H9 (cell line): ENCODE results near the gene CEP63. TPM values are rescaled to one million over a fixed set of nuclear protein-coding genes. Genes with fewer than 3 reads are reported as not detected.

ENCODE experiments used
- DNase-seq: peaks from one replicate; pipeline ENCODE4 v3.0.0-alpha.2; 2017
- H2AFZ ChIP-seq: one replicate; pipeline ENCODE4 v1.6.1; 2013; ENCODE audit warnings: mild to moderate bottlenecking, low read length, control low read depth, moderate library complexity
- H2AK5ac ChIP-seq: 2 replicates; pipeline ENCODE4 v1.6.1; 2013; ENCODE audit warnings: low read length, control low read depth, mixed read lengths; ENCODE audit not compliant: insufficient read length
- H2BK120ac ChIP-seq: one replicate; pipeline ENCODE4 v1.6.1; 2013; ENCODE audit warnings: low read depth, mild to moderate bottlenecking, low read length, control low read depth, inconsistent platforms; ENCODE audit not compliant: poor library complexity, severe bottlenecking
- H2BK12ac ChIP-seq: 2 replicates; pipeline ENCODE4 v1.6.1; 2013; ENCODE audit warnings: low read length, control low read depth, mixed read lengths, low read depth; ENCODE audit not compliant: insufficient read length
- H2BK15ac ChIP-seq: 2 replicates; pipeline ENCODE4 v1.6.1; 2013; ENCODE audit warnings: low read depth, low read length, control low read depth
- H2BK20ac ChIP-seq: one replicate; pipeline ENCODE4 v1.6.1; 2013; ENCODE audit warnings: low read depth, mild to moderate bottlenecking, low read length, control low read depth, inconsistent platforms; ENCODE audit not compliant: poor library complexity, severe bottlenecking
- H2BK5ac ChIP-seq: 2 replicates; pipeline ENCODE4 v1.6.1; 2013; ENCODE audit warnings: low read length, control low read depth, mixed read lengths; ENCODE audit not compliant: insufficient read length
- H3K14ac ChIP-seq: 2 replicates; pipeline ENCODE4 v1.6.1; 2013; ENCODE audit warnings: low read length, control low read depth; ENCODE audit not compliant: insufficient read depth
- H3K18ac ChIP-seq: 2 replicates; pipeline ENCODE4 v1.6.1; 2013; ENCODE audit warnings: low read depth, mild to moderate bottlenecking, mixed read lengths, low read length, control low read depth; ENCODE audit not compliant: insufficient read length
- H3K23ac ChIP-seq: 2 replicates; pipeline ENCODE4 v1.6.1; 2013; ENCODE audit warnings: low read length, control low read depth, mixed read lengths, low read depth; ENCODE audit not compliant: insufficient read length
- H3K23me2 ChIP-seq: 2 replicates; pipeline ENCODE4 v1.6.1; 2013; ENCODE audit warnings: low read depth, mild to moderate bottlenecking, mixed read lengths, low read length, control low read depth; ENCODE audit not compliant: insufficient read length, poor library complexity, severe bottlenecking
- H3K27ac ChIP-seq: 2 replicates; pipeline ENCODE4 v1.5.1; 2013; ENCODE audit warnings: low read length, control low read depth, mixed read lengths, low read depth; ENCODE audit not compliant: insufficient read length
- H3K27me3 ChIP-seq: 2 replicates; pipeline ENCODE4 v1.6.1; 2013; ENCODE audit warnings: low read length, control low read depth, inconsistent platforms; ENCODE audit not compliant: insufficient read depth
- H3K4ac ChIP-seq: 2 replicates; pipeline ENCODE4 v1.6.1; 2013; ENCODE audit warnings: low read depth, mild to moderate bottlenecking, control low read depth, inconsistent platforms, low read length, moderate library complexity
- H3K4me1 ChIP-seq: 2 replicates; pipeline ENCODE4 v1.6.1; 2013; ENCODE audit warnings: low read length, control low read depth, inconsistent platforms; ENCODE audit not compliant: insufficient read depth
- H3K4me2 ChIP-seq: 2 replicates; pipeline ENCODE4 v1.6.1; 2013; ENCODE audit warnings: low read length, control low read depth, mixed read lengths; ENCODE audit not compliant: insufficient read length, insufficient read depth
- H3K56ac ChIP-seq: 2 replicates; pipeline ENCODE4 v1.6.1; 2013; ENCODE audit warnings: low read depth, mild to moderate bottlenecking, mixed read lengths, low read length, control low read depth; ENCODE audit not compliant: insufficient read length
- H3K79me1 ChIP-seq: 2 replicates; pipeline ENCODE4 v1.6.1; 2013; ENCODE audit warnings: low read depth, mild to moderate bottlenecking, moderate library complexity, low read length, control low read depth, inconsistent platforms; ENCODE audit not compliant: insufficient read depth, poor library complexity, severe bottlenecking
- H3K79me2 ChIP-seq: 2 replicates; pipeline ENCODE4 v1.6.1; 2013; ENCODE audit warnings: low read length, control low read depth, inconsistent platforms; ENCODE audit not compliant: insufficient read depth
- H3K9ac ChIP-seq: 2 replicates; pipeline ENCODE4 v1.6.1; 2013; ENCODE audit warnings: low read length, control low read depth, mixed read lengths; ENCODE audit not compliant: insufficient read length; ENCODE audit errors: extremely low read depth
- H3K9me3 ChIP-seq: one replicate; pipeline ENCODE4 v1.6.1; 2013; ENCODE audit warnings: low read depth, low read length, inconsistent platforms; ENCODE audit not compliant: control insufficient read depth
- H3T11ph ChIP-seq: one replicate; pipeline ENCODE4 v1.6.1; 2013; ENCODE audit warnings: mild to moderate bottlenecking, low read length, control low read depth, inconsistent platforms
- H4K20me1 ChIP-seq: one replicate; pipeline ENCODE4 v1.6.1; 2013; ENCODE audit not compliant: control insufficient read depth, insufficient read length, insufficient read depth
- H4K5ac ChIP-seq: 2 replicates; pipeline ENCODE4 v1.6.1; 2013; ENCODE audit warnings: low read depth, mild to moderate bottlenecking, mixed read lengths, low read length, control low read depth; ENCODE audit not compliant: insufficient read length
- H4K8ac ChIP-seq: replicated peaks from 2 replicates; pipeline ENCODE4 v1.6.1; 2013; ENCODE audit warnings: low read length, control low read depth, mixed read lengths, low read depth; ENCODE audit not compliant: insufficient read length
- H4K91ac ChIP-seq: 2 replicates; pipeline ENCODE4 v1.6.1; 2013; ENCODE audit warnings: low read depth, mild to moderate bottlenecking, moderate library complexity, mixed read lengths, low read length, control low read depth; ENCODE audit not compliant: insufficient read length
- H3K27ac Mint-ChIP-seq, 3 experiments: 2 replicates in 2 of 3; 3 replicates in 1 of 3; pipeline ENCODE4 v1.8.0; 2020 to 2021; ENCODE audit warnings: mixed read lengths in 3 of 3, mild to moderate bottlenecking in 1 of 3, moderate library complexity in 1 of 3
- H3K27me3 Mint-ChIP-seq: 2 replicates; pipeline ENCODE4 v1.8.0; 2021; ENCODE audit warnings: low read depth, mild to moderate bottlenecking, moderate library complexity, mixed read lengths
- H3K36me3 Mint-ChIP-seq, 3 experiments: 2 replicates in 2 of 3; 3 replicates in 1 of 3; pipeline ENCODE4 v1.8.0; 2020 to 2021; ENCODE audit warnings: low read depth in 3 of 3, mixed read lengths in 3 of 3; ENCODE audit not compliant: insufficient read depth in 1 of 3
- H3K4me1 Mint-ChIP-seq, 2 experiments: 2 replicates each; pipeline ENCODE4 v1.8.0; 2020; ENCODE audit warnings: mixed read lengths in 2 of 2
- H3K4me3 Mint-ChIP-seq, 2 experiments: 2 replicates in 1 of 2; 3 replicates in 1 of 2; pipeline ENCODE4 v1.8.0; 2020 to 2021; ENCODE audit warnings: mild to moderate bottlenecking in 2 of 2, mixed read lengths in 2 of 2, moderate library complexity in 1 of 2
- H3K9me3 Mint-ChIP-seq, 2 experiments: 2 replicates in 1 of 2; 3 replicates in 1 of 2; pipeline ENCODE4 v1.8.0; 2020; ENCODE audit warnings: mild to moderate bottlenecking in 2 of 2, mixed read lengths in 2 of 2, moderate library complexity in 1 of 2
- CTCF ChIP-seq: fragments of 200-600 bp; sonication (generic); conservative IDR thresholded peaks from 3 replicates; pipeline ENCODE4 v1.8.0; 2021; ENCODE audit warnings: antibody characterized with exemption, mild to moderate bottlenecking
- WGBS: extraction: QIAGEN DNeasy Blood & Tissue Kit; methylation state at CpG from one replicate; pipeline ENCODE4 v1.1.7; 2013; ENCODE audit warnings: missing lambda C conversion rate, low lambda C conversion rate, mixed read lengths; ENCODE audit not compliant: insufficient read length; ENCODE audit errors: extremely low coverage; 5-methylcytosine and 5-hydroxymethylcytosine counted together
- total RNA-seq: library from RNA; stranded (reverse); gene quantifications from 2 replicates; pipeline ENCODE4 v1.2.1, GENCODE V29; 2021

The CEP63 gene
- total RNA-seq, 1 experiment from 2014 or later: 16.2 TPM

DNA sequence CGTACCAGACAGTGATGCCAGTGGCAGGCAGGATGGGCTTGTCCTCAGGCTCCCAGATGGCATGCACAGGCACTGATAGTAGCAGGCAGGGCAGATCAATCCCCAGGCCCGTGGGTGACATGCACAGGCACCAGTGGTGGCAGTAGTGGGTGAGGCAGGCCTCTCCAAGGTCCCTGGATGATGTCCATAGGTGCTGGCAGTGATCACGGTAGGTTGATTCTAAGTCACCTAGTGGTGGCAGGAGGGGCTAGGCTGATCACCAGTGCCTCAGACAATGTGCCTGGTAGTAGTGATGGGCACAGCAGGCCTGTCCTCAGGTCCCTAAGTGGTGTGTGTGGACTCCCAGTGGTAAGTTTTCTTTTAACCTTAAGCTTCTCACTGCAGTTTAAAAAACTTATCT lies 19.6 kb downstream of the CEP63 start:
- Histone ChIP-seq H3K9me3 (no peaks in the 10 kb centered on the region), H3K18ac (no peak overlapping the region), H4K20me1 (no peaks in the 10 kb centered on the region), H2BK120ac (no peak overlapping the region), H2BK20ac (no peak overlapping the region), H4K8ac (no peak overlapping the region), H2BK5ac (no peak overlapping the region), H3K4me2 (no peak overlapping the region), H3T11ph (no peak overlapping the region), H4K5ac (no peak overlapping the region), H3K9ac (no peak overlapping the region), H2AK5ac (no peak overlapping the region), H3K23ac (no peak overlapping the region), H3K56ac (no peak overlapping the region), H3K14ac (no peak overlapping the region), H3K79me1 (no peaks in the 10 kb centered on the region), H3K79me2 (no peaks in the 10 kb centered on the region; the same call in 1 of the 2 replicates), H2AFZ (no peak overlapping the region), H4K91ac (no peak overlapping the region), H3K4ac (no peak overlapping the region), H3K23me2 (no peaks in the 10 kb centered on the region), H3K27me3 (no peaks in the 10 kb centered on the region), H3K4me1 (no peaks in the 10 kb centered on the region), H2BK15ac (no peak overlapping the region), H3K27ac (no peak overlapping the region), H2BK12ac (no peak overlapping the region)
- peaks cover 0 to 3% of the 10 kb centered on the region in 2 experiments; a peak in 2 of 5 replicates for H3K9me3 Mint-ChIP-seq
- no peak overlapping the region for H3K4me3 Mint-ChIP-seq
- no peaks in the 10 kb centered on the region for H3K27me3 Mint-ChIP-seq
- DNase-seq: no peak
- peaks cover 4 to 12% (median 10%) of the 10 kb centered on the region in 3 experiments; a peak in 5 of 7 replicates for H3K36me3 Mint-ChIP-seq
- H3K4me1 Mint-ChIP-seq: peaks cover 6 to 7% of the 10 kb centered on the region in 2 experiments
- H3K27ac Mint-ChIP-seq: no peak overlapping the region
- no peak for TF ChIP-seq CTCF
- no CpG with 5 or more reads among the region's 3 CpGs for WGBS
